ENCODE results near the gene CBFA2T2. TPM values are rescaled to one million over a fixed set of nuclear protein-coding genes. Genes with fewer than 3 reads are reported as not detected.

CBFA2T2 gene
- total and polyA plus RNA-seq, 8 donors = 2.9 to 29.9 (median 12.0) TPM

GRCh38 chr20:33554914-33555420 lies 65.1 kb downstream of the CBFA2T2 start:
- peaks cover 0 to 18% (median 9%) of the 10 kb centered on the region in 4 donors for H3K36me3 ChIP-seq
- intact Hi-C loops (cut with DNase I; ENCODE audit: low total_unique reads) = no loop called here
- no peaks in the 10 kb centered on the region for H3K27me3 ChIP-seq
- WGBS, 5 donors = 4 to 14% (median 9%) methylated on average over 2 of the region's 2 CpGs
- peak overlapping the region in 2 of 4 donors; percentile 2 to 7 for H3K4me3 ChIP-seq
- TF ChIP-seq EP300 (IDR thresholded peaks at IDR 0.05) = no peak
- TF ChIP-seq POLR2AphosphoS5 (IDR thresholded peaks at IDR 0.05) = peak in 1 of 3 donors; percentile 69
- H3K4me1 ChIP-seq = peaks cover 5 to 57% (median 28%) of the 10 kb centered on the region in 4 donors
- H3K9me3 ChIP-seq = no peaks in the 10 kb centered on the region
- peak overlapping the region in 4 of 5 donors; percentile 62 to 81 (median 72) for H3K27ac ChIP-seq
- peak in 1 of 2 donors; percentile 93 for DNase-seq

DNA sequence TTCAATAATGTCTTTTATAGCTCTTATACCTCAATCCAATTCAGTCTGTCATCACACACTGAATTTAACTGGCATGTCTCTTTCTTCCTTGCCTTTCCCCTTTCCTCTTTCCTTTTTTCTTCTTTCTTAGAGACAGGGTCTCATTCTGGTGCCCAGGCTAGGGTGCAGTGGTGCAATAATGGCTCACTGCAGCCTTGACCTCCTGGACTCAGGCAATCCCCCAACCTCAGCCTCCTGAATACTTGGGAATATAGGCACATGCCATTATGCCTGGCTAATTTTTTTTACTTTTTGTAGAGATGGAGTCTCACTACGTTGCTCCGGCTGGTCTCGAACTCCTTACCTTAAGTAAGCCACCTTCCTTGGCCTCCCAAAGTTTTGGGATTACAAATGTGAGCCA lies 65.9 kb downstream of the CBFA2T2 start:
- H3K9me3 ChIP-seq = no peaks in the 10 kb centered on the region
- no peak for TF ChIP-seq POLR2AphosphoS5 (IDR thresholded peaks at IDR 0.05)
- no peak for TF ChIP-seq POLR2A (IDR thresholded peaks at IDR 0.05)
- no peak for TF ChIP-seq EP300 (IDR thresholded peaks at IDR 0.05)
- TF ChIP-seq, protein P1, sequence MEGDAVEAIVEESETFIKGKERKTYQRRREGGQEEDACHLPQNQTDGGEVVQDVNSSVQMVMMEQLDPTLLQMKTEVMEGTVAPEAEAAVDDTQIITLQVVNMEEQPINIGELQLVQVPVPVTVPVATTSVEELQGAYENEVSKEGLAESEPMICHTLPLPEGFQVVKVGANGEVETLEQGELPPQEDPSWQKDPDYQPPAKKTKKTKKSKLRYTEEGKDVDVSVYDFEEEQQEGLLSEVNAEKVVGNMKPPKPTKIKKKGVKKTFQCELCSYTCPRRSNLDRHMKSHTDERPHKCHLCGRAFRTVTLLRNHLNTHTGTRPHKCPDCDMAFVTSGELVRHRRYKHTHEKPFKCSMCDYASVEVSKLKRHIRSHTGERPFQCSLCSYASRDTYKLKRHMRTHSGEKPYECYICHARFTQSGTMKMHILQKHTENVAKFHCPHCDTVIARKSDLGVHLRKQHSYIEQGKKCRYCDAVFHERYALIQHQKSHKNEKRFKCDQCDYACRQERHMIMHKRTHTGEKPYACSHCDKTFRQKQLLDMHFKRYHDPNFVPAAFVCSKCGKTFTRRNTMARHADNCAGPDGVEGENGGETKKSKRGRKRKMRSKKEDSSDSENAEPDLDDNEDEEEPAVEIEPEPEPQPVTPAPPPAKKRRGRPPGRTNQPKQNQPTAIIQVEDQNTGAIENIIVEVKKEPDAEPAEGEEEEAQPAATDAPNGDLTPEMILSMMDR (IDR thresholded peaks at IDR 0.05) = no peak
- H3K27ac ChIP-seq = peak overlapping the region in 4 of 5 donors; percentile 11 to 81 (median 68)
- intact Hi-C loops (cut with DNase I; ENCODE audit: low total_unique reads) = no loop called here
- H3K27me3 ChIP-seq = no peaks in the 10 kb centered on the region
- H3K4me1 ChIP-seq = peaks cover 5 to 65% (median 28%) of the 10 kb centered on the region in 4 donors
- WGBS, 5 donors = 90 to 99% (median 98%) methylated on average over 3 of the region's 3 CpGs
- no peak overlapping the region for H3K4me3 ChIP-seq
- DNase-seq = no peak
- peaks cover 0 to 17% (median 8%) of the 10 kb centered on the region in 4 donors for H3K36me3 ChIP-seq

- peak overlapping the region in 1 of 5 donors; percentile 75 for H3K27ac ChIP-seq
- peaks cover 0 to 14% (median 6%) of the 10 kb centered on the region in 4 donors for H3K36me3 ChIP-seq
- TF ChIP-seq POLR2A (IDR thresholded peaks at IDR 0.05) = no peak
- TF ChIP-seq, protein P1 (IDR thresholded peaks at IDR 0.05) = no peak
- TF ChIP-seq EP300 (IDR thresholded peaks at IDR 0.05) = no peak
- TF ChIP-seq POLR2AphosphoS5 (IDR thresholded peaks at IDR 0.05) = no peak
- no peaks in the 10 kb centered on the region for H3K9me3 ChIP-seq
- WGBS, 5 donors = 89 to 99% (median 94%) methylated on average over 3 of the region's 3 CpGs
- intact Hi-C loops (cut with DNase I; ENCODE audit: low total_unique reads) = no loop called here
- DNase-seq = no peak
- H3K4me1 ChIP-seq = peaks cover 5 to 70% (median 29%) of the 10 kb centered on the region in 4 donors
- no peak overlapping the region for H3K4me3 ChIP-seq
- H3K27me3 ChIP-seq = no peaks in the 10 kb centered on the region
Observed at GRCh38 chr20:33556246-33556645, 66.3 kb downstream of the CBFA2T2 start.

DNA sequence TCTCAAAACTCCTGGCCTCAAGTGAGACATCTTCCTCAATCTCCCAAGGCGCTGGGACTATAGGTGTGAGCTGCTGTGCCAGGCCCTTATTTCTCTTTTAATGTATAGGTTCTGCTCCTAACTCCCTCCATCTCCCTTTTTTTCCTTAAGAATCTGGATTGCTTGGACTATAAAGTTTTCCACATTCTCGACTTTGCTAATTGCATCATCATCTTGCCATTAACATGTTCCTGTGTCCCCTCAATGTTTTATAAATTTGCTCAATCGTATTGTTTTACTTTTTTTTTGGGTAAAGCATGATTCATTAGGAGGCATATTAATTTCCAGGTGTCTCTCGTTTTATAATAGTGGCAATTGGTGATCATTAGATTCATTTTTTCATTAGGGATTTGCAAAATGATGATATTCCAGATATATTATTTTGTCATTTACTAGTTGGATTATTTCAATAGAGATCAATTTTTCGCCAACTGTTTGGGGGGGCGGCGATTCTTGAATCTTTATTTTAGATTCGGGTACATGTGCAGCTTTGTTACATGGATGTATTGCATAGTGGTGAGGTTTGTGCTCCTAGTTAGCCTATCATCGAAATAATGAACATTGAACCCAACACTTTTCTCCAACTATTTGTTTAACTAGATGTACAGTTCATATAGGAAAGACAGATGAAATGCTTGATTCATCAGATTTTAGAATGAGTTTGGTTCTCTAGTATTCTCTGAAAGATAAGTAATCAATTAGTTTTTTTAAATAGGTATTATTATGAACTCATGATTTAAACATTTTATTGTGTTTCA lies 68.7 kb downstream of the CBFA2T2 start:
- H3K4me1 ChIP-seq = peaks cover 12 to 75% (median 41%) of the 10 kb centered on the region in 4 donors
- no peak overlapping the region for H3K27ac ChIP-seq
- no peak for TF ChIP-seq EP300 (IDR thresholded peaks at IDR 0.05)
- no peak for TF ChIP-seq POLR2AphosphoS5 (IDR thresholded peaks at IDR 0.05)
- TF ChIP-seq POLR2A (IDR thresholded peaks at IDR 0.05) = no peak
- TF ChIP-seq, protein P1 (IDR thresholded peaks at IDR 0.05) = no peak

More for the DNA sequence above, 68.7 kb downstream of the CBFA2T2 start:
- 91 to 96% (median 93%) methylated on average over 9 of the region's 9 CpGs for WGBS, 5 donors
- intact Hi-C loops (cut with DNase I; ENCODE audit: low total_unique reads) = no loop called here
- H3K9me3 ChIP-seq = no peaks in the 10 kb centered on the region
- no peaks in the 10 kb centered on the region for H3K27me3 ChIP-seq
- peaks cover 0 to 14% (median 6%) of the 10 kb centered on the region in 4 donors for H3K36me3 ChIP-seq
- no peak overlapping the region for H3K4me3 ChIP-seq
- DNase-seq = no peak

Data from stomach (tissue), 9 donors.